H1 (cell line): ENCODE measurements around the gene PLEKHA1. TPM values are rescaled to one million over a fixed set of nuclear protein-coding genes. Genes with fewer than 3 reads are reported as not detected.

ENCODE experiments used
- FOSL1 ChIP-seq: IDR thresholded peaks from 2 replicates; pipeline ENCODE4 v1.6.1; 2011; ENCODE audit warnings: mild to moderate bottlenecking, low read depth, low read length, moderate library complexity; ENCODE audit not compliant: insufficient read depth
- KDM5A ChIP-seq: fragments of 200-600 bp; IDR thresholded peaks from 2 replicates; pipeline ENCODE4 v1.7.1; 2012; ENCODE audit warnings: mild to moderate bottlenecking, low read length, inconsistent platforms, mixed read lengths
- NRF1 ChIP-seq: IDR thresholded peaks from 2 replicates; pipeline ENCODE4 v1.6.1; 2011; ENCODE audit warnings: mild to moderate bottlenecking, low read depth, low read length, improper control_type of control experiment
- SP2 ChIP-seq: IDR thresholded peaks from 2 replicates; pipeline ENCODE4 v1.6.1; 2012; ENCODE audit warnings: mild to moderate bottlenecking, low read length, inconsistent platforms
- TAF7 ChIP-seq: optimal IDR thresholded peaks from 2 replicates; pipeline ENCODE3; 2011; ENCODE audit warnings: low read depth, mild to moderate bottlenecking, inconsistent platforms, low read length, moderate library complexity, borderline replicate concordance
- TCF12 ChIP-seq: IDR thresholded peaks from 2 replicates; pipeline ENCODE4 v1.6.1; 2011; ENCODE audit warnings: low read depth, mild to moderate bottlenecking, low read length
- polyA plus RNA-seq, 7 experiments: library from polyadenylated mRNA; depleted of rRNA in 3 of 7; stranded (reverse) in 5 of 7; unstranded in 2 of 7; fragments of >200 nt in 5 of 7; fragments of 200-250 nt in 2 of 7; gene quantifications; 1 replicate in 5 of 7; 2 replicates in 1 of 7; 4 replicates in 1 of 7; pipeline versions ENCODE4 v1.2.1 to v1.2.3, GENCODE V29; 2011 to 2013; ENCODE audit warnings: missing spikeins in 2 of 7, mixed read lengths in 2 of 7
- total RNA-seq: library from RNA; stranded (reverse); fragmentation: NEBNext Ultra II Directional; extraction: Animal tissue kit (Norgen Biotek cat#: 25700); gene quantifications from 2 replicates; pipeline ENCODE4 v1.2.1, GENCODE V29; 2021
- TF ChIP-seq, protein P1 (sequence below): IDR thresholded peaks from 2 replicates; pipeline ENCODE4 v1.6.1; 2011; ENCODE audit warnings: low read length, improper control_type of control experiment

Gene PLEKHA1
- total and polyA plus RNA-seq, 2 of the 8 experiments (the other 6 are each of a cell fraction or from before 2014, with no cell fraction given): 15.6 to 39.7 TPM

DNA sequence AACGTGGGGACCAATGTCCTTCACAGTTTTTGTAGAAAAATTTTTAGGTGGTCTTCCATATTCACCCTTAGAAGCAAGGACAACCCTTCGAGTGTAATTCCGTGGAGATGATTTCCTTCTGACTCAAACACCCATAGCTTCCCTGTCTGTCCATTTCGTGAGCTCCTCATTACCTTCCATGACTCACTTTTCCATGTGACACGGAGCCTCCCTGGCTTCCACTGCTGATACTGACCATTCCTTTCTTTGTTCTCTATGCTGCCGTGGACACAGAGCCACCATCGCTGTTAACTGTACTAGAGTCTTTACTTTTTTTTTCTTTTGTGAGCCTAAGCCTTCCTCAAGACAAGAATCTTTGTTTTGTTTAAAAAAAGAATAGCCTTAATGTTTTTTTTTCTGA lies 67.5 kb downstream of the PLEKHA1 start (continued):
- TF ChIP-seq NRF1 (no peak), SP2 (no peak), FOSL1 (no peak), KDM5A (no peak), TCF12 (no peak), TAF7 (no peak)
- TF ChIP-seq, protein P1, sequence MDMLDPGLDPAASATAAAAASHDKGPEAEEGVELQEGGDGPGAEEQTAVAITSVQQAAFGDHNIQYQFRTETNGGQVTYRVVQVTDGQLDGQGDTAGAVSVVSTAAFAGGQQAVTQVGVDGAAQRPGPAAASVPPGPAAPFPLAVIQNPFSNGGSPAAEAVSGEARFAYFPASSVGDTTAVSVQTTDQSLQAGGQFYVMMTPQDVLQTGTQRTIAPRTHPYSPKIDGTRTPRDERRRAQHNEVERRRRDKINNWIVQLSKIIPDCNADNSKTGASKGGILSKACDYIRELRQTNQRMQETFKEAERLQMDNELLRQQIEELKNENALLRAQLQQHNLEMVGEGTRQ: no peak
